OCI-LY1 (cell line): ENCODE measurements around the gene CH25H.

Source experiments
- H2AFZ ChIP-seq: fragments of 200-600 bp; sonication (generic), shearing (Covaris generic); 2 replicates; pipeline ENCODE4 v1.6.0; 2014; ENCODE audit warnings: antibody characterized with exemption, mild to moderate bottlenecking, low read length
- H3F3A ChIP-seq: fragments of 200-600 bp; sonication (generic), shearing (Covaris generic); 2 replicates; pipeline ENCODE4 v1.6.0; 2014; ENCODE audit warnings: mild to moderate bottlenecking, antibody characterized with exemption, low read length, moderate library complexity; ENCODE audit not compliant: insufficient read depth
- H3K27ac ChIP-seq: fragments of 200-600 bp; sonication (generic); 2 replicates; pipeline ENCODE4 v1.5.1; 2014; ENCODE audit warnings: low read length, mixed run types, mild to moderate bottlenecking, low read depth; ENCODE audit not compliant: poor library complexity, severe bottlenecking
- H3K27me3 ChIP-seq: fragments of 200-600 bp; sonication (generic); 2 replicates; pipeline ENCODE4 v1.6.0; 2014; ENCODE audit warnings: antibody characterized with exemption, mild to moderate bottlenecking, low read length, moderate library complexity; ENCODE audit not compliant: insufficient read depth
- H3K36me3 ChIP-seq: fragments of 200-600 bp; sonication (generic); 2 replicates; pipeline ENCODE4 v1.6.1; 2014; ENCODE audit warnings: mild to moderate bottlenecking, antibody characterized with exemption, low read length, moderate library complexity, mixed read lengths; ENCODE audit not compliant: insufficient read depth
- H3K4me1 ChIP-seq: fragments of 200-600 bp; sonication (generic); 2 replicates; pipeline ENCODE4 v1.5.1; 2014; ENCODE audit warnings: mild to moderate bottlenecking, low read length, moderate library complexity; ENCODE audit not compliant: insufficient read depth, severe bottlenecking
- H3K4me2 ChIP-seq: fragments of 200-600 bp; sonication (generic), shearing (Covaris generic); 2 replicates; pipeline ENCODE4 v1.6.1; 2014; ENCODE audit warnings: low read length
- H3K4me3 ChIP-seq: fragments of 200-600 bp; sonication (generic); 2 replicates; pipeline ENCODE4 v1.5.1; 2014; ENCODE audit warnings: low read length, low read depth, mild to moderate bottlenecking, mixed read lengths; ENCODE audit not compliant: poor library complexity, severe bottlenecking
- H3K79me2 ChIP-seq: fragments of 200-600 bp; shearing (Covaris generic); 2 replicates; pipeline ENCODE4 v1.6.1; 2016; ENCODE audit warnings: mixed run types, low read length, mixed read lengths; ENCODE audit not compliant: insufficient read depth
- H3K9ac ChIP-seq: fragments of 200-600 bp; sonication (generic), shearing (Covaris generic); 2 replicates; pipeline ENCODE4 v1.6.1; 2014; ENCODE audit warnings: mild to moderate bottlenecking, low read length, mixed read lengths
- H3K9me2 ChIP-seq: fragments of 200-600 bp; sonication (generic), shearing (Covaris generic); 2 replicates; pipeline ENCODE4 v1.6.1; 2014; ENCODE audit warnings: low read depth, mild to moderate bottlenecking, low read length, mixed read lengths
- H3K9me3 ChIP-seq: fragments of 200-600 bp; shearing (Covaris generic); 2 replicates; pipeline ENCODE4 v1.6.1; 2014; ENCODE audit warnings: low read length, mixed read lengths
- H4K20me1 ChIP-seq: fragments of 200-600 bp; sonication (generic), shearing (Covaris generic); 2 replicates; pipeline ENCODE4 v1.6.0; 2016; ENCODE audit warnings: mild to moderate bottlenecking, low read length; ENCODE audit not compliant: insufficient read depth
- EZH2 ChIP-seq: fragments of 200-600 bp; sonication (generic), shearing (Covaris generic); IDR thresholded peaks from 2 replicates; pipeline ENCODE4 v1.8.0; 2017; ENCODE audit warnings: borderline replicate concordance, mixed run types, mild to moderate bottlenecking, antibody characterized with exemption, low read length, moderate library complexity, mixed read lengths
- TF ChIP-seq, protein P1 (sequence below): fragments of 200-600 bp; sonication (generic), shearing (Covaris generic); IDR thresholded peaks from 2 replicates; pipeline ENCODE4 v1.5.1; 2017; ENCODE audit warnings: mild to moderate bottlenecking, antibody characterized with exemption, low read length, moderate library complexity, mixed read lengths

CH25H gene

GRCh38 chr10:89182894-89183293, 24.2 kb downstream of the CH25H start:
- H3K9ac ChIP-seq = no peak overlapping the region
- no peaks in the 10 kb centered on the region for H4K20me1 ChIP-seq
- H3K36me3 ChIP-seq = no peaks in the 10 kb centered on the region
- H3K79me2 ChIP-seq = no peaks in the 10 kb centered on the region
- no peaks in the 10 kb centered on the region for H3F3A ChIP-seq
- no peak overlapping the region for H3K27ac ChIP-seq
- no peaks in the 10 kb centered on the region for H3K27me3 ChIP-seq
- no peak for TF ChIP-seq EZH2
- TF ChIP-seq, protein P1, sequence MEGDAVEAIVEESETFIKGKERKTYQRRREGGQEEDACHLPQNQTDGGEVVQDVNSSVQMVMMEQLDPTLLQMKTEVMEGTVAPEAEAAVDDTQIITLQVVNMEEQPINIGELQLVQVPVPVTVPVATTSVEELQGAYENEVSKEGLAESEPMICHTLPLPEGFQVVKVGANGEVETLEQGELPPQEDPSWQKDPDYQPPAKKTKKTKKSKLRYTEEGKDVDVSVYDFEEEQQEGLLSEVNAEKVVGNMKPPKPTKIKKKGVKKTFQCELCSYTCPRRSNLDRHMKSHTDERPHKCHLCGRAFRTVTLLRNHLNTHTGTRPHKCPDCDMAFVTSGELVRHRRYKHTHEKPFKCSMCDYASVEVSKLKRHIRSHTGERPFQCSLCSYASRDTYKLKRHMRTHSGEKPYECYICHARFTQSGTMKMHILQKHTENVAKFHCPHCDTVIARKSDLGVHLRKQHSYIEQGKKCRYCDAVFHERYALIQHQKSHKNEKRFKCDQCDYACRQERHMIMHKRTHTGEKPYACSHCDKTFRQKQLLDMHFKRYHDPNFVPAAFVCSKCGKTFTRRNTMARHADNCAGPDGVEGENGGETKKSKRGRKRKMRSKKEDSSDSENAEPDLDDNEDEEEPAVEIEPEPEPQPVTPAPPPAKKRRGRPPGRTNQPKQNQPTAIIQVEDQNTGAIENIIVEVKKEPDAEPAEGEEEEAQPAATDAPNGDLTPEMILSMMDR = no peak
- H2AFZ ChIP-seq = no peak overlapping the region
- no peaks in the 10 kb centered on the region for H3K9me3 ChIP-seq
- no peaks in the 10 kb centered on the region for H3K9me2 ChIP-seq
- no peak overlapping the region for H3K4me2 ChIP-seq
- no peaks in the 10 kb centered on the region for H3K4me1 ChIP-seq
- H3K4me3 ChIP-seq = no peak overlapping the region

GRCh38 chr10:89175816-89176215, 31.3 kb downstream of the CH25H start:
- Histone ChIP-seq H3K4me1 (no peaks in the 10 kb centered on the region), H3K9ac (no peak overlapping the region), H2AFZ (no peak overlapping the region), H3K27ac (no peak overlapping the region), H3K9me3 (no peaks in the 10 kb centered on the region), H3K9me2 (no peaks in the 10 kb centered on the region), H3K27me3 (no peaks in the 10 kb centered on the region), H3K79me2 (no peaks in the 10 kb centered on the region), H3F3A (no peaks in the 10 kb centered on the region), H3K4me3 (no peak overlapping the region), H4K20me1 (no peaks in the 10 kb centered on the region), H3K4me2 (no peak overlapping the region), H3K36me3 (no peaks in the 10 kb centered on the region)
- TF ChIP-seq EZH2 = no peak

DNA sequence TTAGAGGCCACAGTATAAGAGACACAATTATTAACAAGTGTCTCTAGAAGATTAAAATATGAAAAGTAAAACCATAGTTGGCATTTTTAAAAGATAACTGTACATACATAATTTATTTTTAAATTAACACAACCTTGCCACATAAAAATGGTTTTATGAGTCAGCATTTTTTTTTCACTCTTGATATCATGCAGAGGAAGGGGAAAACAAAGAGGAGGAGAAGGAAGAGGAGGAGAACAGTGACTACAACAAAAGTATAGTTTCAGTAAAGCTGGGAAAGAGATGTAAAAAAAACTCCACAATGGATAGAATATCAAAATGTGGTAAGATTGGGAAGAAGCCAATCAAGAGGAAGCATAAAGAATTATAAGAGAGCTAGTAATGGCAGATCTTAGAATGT, 34.0 kb downstream of the CH25H start:
- no peak overlapping the region for H2AFZ ChIP-seq

GRCh38 chr10:89171996-89172395, 35.1 kb downstream of the CH25H start:
- no peaks in the 10 kb centered on the region for H4K20me1 ChIP-seq
- H3K4me2 ChIP-seq = no peak overlapping the region
- H3F3A ChIP-seq = no peaks in the 10 kb centered on the region
- no peak overlapping the region for H2AFZ ChIP-seq
- no peaks in the 10 kb centered on the region for H3K27me3 ChIP-seq
- H3K79me2 ChIP-seq = no peaks in the 10 kb centered on the region
- no peaks in the 10 kb centered on the region for H3K4me1 ChIP-seq
- H3K9me2 ChIP-seq = no peaks in the 10 kb centered on the region
- H3K9me3 ChIP-seq = no peaks in the 10 kb centered on the region
- H3K9ac ChIP-seq = no peak overlapping the region
- no peaks in the 10 kb centered on the region for H3K36me3 ChIP-seq
- TF ChIP-seq, protein P1 = no peak
- no peak for TF ChIP-seq EZH2
- H3K27ac ChIP-seq = no peak overlapping the region
- no peak overlapping the region for H3K4me3 ChIP-seq

More for the DNA sequence above, 34.0 kb downstream of the CH25H start:
- Histone ChIP-seq H3K27me3 (no peaks in the 10 kb centered on the region), H3K79me2 (no peaks in the 10 kb centered on the region), H3K9me3 (no peaks in the 10 kb centered on the region), H3K27ac (no peak overlapping the region), H3K9ac (no peak overlapping the region), H3F3A (no peaks in the 10 kb centered on the region), H3K9me2 (no peaks in the 10 kb centered on the region), H4K20me1 (no peaks in the 10 kb centered on the region), H3K36me3 (no peaks in the 10 kb centered on the region), H3K4me2 (no peak overlapping the region), H3K4me1 (no peaks in the 10 kb centered on the region), H3K4me3 (no peak overlapping the region)
- no peak for TF ChIP-seq EZH2
- TF ChIP-seq, protein P1 = no peak
